ENCODE data around the gene NSUN6.
"Not testable (repeated sequence)": the region's sequence is repeated elsewhere in the genome, so short reads cannot be mapped to it uniquely, and the experiment has no call there.

DNA sequence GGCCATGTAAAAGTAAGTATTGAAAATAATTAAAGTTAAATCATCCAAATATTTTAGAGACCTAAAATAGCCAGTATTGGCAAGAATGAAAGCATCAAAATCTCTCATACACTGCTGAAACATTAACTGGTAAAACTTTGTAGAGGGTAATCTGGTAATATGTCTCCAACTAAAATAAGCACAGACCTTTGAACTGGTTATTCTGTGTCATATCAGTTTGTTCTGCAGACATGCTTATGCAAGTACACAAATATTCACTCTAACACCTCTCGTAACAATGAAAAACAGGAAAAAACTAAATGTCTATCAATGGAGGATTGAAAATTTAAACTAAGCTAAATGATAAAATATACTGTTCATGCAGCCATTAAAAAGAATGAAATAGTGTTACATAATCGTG lies 11.7 kb downstream of the NSUN6 start:
- TF ChIP-seq EP300 (IDR thresholded peaks at IDR 0.05); POLR2A (IDR thresholded peaks at IDR 0.05; ENCODE audit: low read depth): not testable (repeated sequence)
